Endothelial cell (in vitro differentiated cells): ENCODE results near the gene AQP1. TPM values are rescaled to one million over a fixed set of nuclear protein-coding genes. Genes with fewer than 3 reads are reported as not detected.

Source experiments
- DNase-seq: peaks from one replicate; pipeline ENCODE4 v3.0.0; 2021; ENCODE audit warnings: low spot score
- H3K27ac Mint-ChIP-seq: one replicate; pipeline ENCODE4 v1.8.0; 2021; ENCODE audit warnings: mixed read lengths, inconsistent platforms; ENCODE audit not compliant: unreplicated experiment
- H3K27me3 Mint-ChIP-seq: one replicate; pipeline ENCODE4 v1.8.0; 2021; ENCODE audit warnings: mild to moderate bottlenecking, moderate library complexity, mixed read lengths, inconsistent platforms; ENCODE audit not compliant: unreplicated experiment
- H3K36me3 Mint-ChIP-seq: one replicate; pipeline ENCODE4 v1.8.0; 2021; ENCODE audit warnings: mild to moderate bottlenecking, low read depth, mixed read lengths, inconsistent platforms; ENCODE audit not compliant: unreplicated experiment
- H3K4me1 Mint-ChIP-seq: one replicate; pipeline ENCODE4 v1.8.0; 2021; ENCODE audit warnings: mild to moderate bottlenecking, mixed read lengths, inconsistent platforms; ENCODE audit not compliant: unreplicated experiment
- H3K4me3 Mint-ChIP-seq: one replicate; pipeline ENCODE4 v1.8.0; 2021; ENCODE audit warnings: mild to moderate bottlenecking, mixed read lengths, inconsistent platforms; ENCODE audit not compliant: unreplicated experiment
- H3K9me3 Mint-ChIP-seq: one replicate; pipeline ENCODE4 v1.8.0; 2021; ENCODE audit warnings: mixed read lengths, inconsistent platforms; ENCODE audit not compliant: unreplicated experiment
- CTCF ChIP-seq: fragments of 200-600 bp; sonication (generic); IDR thresholded peaks from one replicate; pipeline ENCODE4 v1.5.0; 2021; ENCODE audit warnings: antibody characterized with exemption; ENCODE audit not compliant: unreplicated experiment
- total RNA-seq: library from RNA; stranded (reverse); fragmentation: NEBNext Ultra II Directional; extraction: Animal tissue kit (Norgen Biotek cat#: 25700); gene quantifications from one replicate; pipeline ENCODE4 v1.2.1, GENCODE V29; 2021; ENCODE audit not compliant: unreplicated experiment

Gene AQP1
- total RNA-seq, 1 donor from 2014 or later, result 2.7 TPM

DNA sequence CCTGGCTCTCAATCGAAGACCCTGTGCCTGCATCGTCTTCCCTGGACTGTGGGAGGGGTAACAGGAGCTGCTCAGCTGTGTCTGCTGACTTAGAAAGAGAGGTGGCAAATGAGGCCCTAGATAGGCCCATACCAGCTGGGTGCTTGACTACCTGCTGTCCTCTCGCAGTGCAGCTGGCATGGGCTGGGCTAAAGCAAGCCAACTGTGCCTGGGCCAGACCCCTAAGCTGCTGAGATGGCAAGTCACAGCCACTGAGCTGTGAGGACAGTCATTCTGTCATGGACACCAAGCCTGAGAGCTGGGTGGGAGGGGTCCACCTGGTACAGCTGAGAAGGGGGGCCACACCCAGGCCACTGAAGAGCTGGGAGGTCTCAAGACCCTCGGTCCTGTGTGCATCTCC lies 45.8 kb upstream of the AQP1 start:
- Mint-ChIP-seq H3K36me3 (peaks cover 12% of the 10 kb centered on the region), H3K4me1 (peaks cover 25% of the 10 kb centered on the region), H3K27me3 (peaks cover 7% of the 10 kb centered on the region), H3K27ac (no peak overlapping the region), H3K9me3 (no peaks in the 10 kb centered on the region), H3K4me3 (no peak overlapping the region)
- no peak for DNase-seq
- TF ChIP-seq CTCF, result no peak

DNA sequence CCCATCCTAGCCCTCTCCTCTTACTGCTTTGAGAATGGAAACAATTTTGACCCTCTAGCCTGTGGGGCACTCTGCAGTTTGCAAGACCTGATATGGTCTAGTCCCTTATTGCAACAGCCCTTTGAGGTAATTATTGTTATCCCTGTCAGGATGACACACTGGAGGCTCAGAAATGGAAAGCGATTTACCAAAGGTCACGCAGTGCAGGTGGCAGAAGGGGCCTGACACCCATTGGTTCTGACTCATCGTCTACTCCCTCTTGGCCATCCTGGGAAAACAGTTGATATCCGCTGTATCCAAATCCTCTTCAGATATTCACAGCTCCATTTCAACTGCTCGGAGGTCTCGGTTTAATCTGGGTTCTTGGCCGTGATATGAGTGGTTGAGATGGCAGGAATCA lies 44.7 kb upstream of the AQP1 start:
- Mint-ChIP-seq H3K4me3 (no peak overlapping the region), H3K36me3 (peaks cover 12% of the 10 kb centered on the region), H3K27me3 (peaks cover 7% of the 10 kb centered on the region), H3K4me1 (peaks cover 25% of the 10 kb centered on the region), H3K9me3 (no peaks in the 10 kb centered on the region), H3K27ac (no peak overlapping the region)
- TF ChIP-seq CTCF, result no peak
- no peak for DNase-seq

DNA sequence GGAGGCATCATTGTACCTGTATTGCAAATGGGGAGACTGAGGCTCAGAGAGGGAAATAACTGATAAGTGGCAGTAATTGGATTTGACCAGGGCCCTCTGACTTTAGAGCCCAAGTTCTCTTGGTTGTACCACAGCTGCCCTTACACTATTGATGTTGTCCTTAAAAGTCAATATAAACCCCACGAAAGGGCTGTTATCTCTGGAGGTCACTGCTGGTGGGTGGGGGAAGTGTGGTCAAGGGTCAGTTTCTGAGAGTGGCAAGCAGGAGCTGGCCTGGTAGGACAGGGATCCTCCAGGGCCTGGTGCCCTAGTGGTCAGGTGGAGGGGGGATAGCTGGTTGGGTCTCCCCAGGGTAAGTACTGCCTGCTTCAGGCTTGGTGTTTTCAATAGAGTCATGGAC lies 44.2 kb upstream of the AQP1 start:
- H3K4me3 Mint-ChIP-seq, result no peak overlapping the region
- DNase-seq, result no peak
- no peak overlapping the region for H3K27ac Mint-ChIP-seq
- peaks cover 25% of the 10 kb centered on the region for H3K4me1 Mint-ChIP-seq
- H3K27me3 Mint-ChIP-seq, result peaks cover 10% of the 10 kb centered on the region
- H3K36me3 Mint-ChIP-seq, result peaks cover 12% of the 10 kb centered on the region
- H3K9me3 Mint-ChIP-seq, result no peaks in the 10 kb centered on the region
- no peak for TF ChIP-seq CTCF

DNA sequence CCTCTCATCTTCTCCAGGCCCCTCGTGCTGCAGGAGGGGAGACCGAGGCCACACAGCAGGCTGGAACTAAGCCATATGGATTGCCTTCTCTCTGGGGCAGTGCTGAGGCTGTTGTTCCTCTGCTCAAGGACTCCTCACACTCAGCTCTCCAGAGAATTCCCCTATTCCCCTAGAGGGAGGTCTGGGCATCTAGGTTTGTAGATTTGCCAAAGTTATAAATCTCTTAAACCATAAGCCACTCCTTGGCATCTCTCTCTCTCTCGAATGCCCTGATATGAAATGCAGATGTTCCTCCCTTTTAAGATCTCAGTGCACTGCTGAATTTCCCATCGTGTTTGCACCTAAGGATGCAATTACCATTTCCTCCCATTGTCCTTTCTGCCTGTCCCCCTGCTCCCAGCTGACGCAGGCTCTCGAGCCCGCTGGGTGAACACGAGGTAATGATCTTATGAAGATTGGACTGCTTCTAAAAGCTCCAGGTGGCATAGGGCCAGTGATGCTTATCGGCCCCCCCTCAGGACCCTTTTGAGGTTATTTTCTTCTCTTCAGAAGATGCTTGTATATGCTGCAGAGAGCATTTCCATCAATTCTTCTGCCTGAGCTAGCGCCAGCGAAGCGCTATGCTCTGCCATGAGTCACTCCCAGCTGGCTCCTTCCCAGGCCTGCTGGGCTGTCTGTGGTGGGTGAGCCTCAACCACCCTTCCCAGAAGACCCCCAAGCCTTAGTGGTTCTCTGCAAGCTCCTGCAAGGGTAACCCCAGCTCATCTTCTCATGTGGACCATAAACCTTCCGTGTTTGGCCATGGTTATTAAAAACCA lies 41.6 kb upstream of the AQP1 start:
- H3K9me3 Mint-ChIP-seq, result no peaks in the 10 kb centered on the region
- peak overlapping the region; percentile 85 for H3K27ac Mint-ChIP-seq
- peaks cover 30% of the 10 kb centered on the region for H3K4me1 Mint-ChIP-seq
- TF ChIP-seq CTCF, result no peak
- peaks cover 13% of the 10 kb centered on the region for H3K36me3 Mint-ChIP-seq
- DNase-seq, result peak; percentile 30
- H3K27me3 Mint-ChIP-seq, result peaks cover 8% of the 10 kb centered on the region
- no peak overlapping the region for H3K4me3 Mint-ChIP-seq

DNA sequence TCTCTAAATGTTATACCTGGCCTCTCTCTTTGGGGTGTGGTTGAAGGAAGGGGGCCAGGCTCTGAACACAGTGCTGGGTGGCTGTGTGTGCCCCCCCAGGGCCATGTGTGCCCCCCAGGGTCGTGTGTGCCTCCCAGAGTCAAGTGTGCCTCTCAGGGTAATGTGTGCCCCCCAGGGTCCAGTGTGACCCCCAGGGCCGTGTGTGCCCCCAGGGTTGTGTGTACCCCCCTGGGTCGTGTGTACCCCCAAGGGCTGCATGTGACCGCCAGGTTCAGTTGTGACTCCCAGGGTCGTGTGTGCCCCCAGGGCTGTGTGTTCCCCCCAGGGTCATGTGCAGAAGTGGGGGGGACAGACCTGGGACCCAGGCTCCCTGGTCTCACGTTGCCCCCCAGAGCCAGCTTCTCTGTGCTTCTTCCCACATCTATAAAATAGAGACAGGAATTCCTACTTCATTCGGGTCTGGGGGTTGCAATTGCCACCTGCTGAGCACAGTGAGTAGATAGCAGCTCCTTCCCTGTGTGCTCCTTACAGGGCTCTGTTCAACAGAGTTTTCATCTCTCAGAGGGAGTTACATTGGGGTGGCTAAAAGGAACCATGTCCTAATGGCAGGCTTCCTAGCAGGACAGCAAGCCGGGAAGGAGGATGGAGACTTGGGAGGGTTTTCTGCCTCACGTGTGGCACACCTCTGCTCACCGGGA lies 40.7 kb upstream of the AQP1 start:
- Mint-ChIP-seq H3K36me3 (peaks cover 22% of the 10 kb centered on the region), H3K27ac (no peak overlapping the region), H3K9me3 (no peaks in the 10 kb centered on the region), H3K27me3 (peaks cover 16% of the 10 kb centered on the region), H3K4me3 (no peak overlapping the region), H3K4me1 (peaks cover 36% of the 10 kb centered on the region)
- TF ChIP-seq CTCF, result no peak
- DNase-seq, result no peak
